ENCODE measurements around the gene PXN.

- TF ChIP-seq EZH2 (IDR thresholded peaks at IDR 0.05; ENCODE audit: insufficient read depth, poor library complexity, severe bottlenecking) (no peak), EZH2phosphoT487 (IDR thresholded peaks at IDR 0.05; ENCODE audit: insufficient read depth, low read depth) (no peak)
These were observed 68.0 kb downstream of the PXN start for GRCh38 chr12:120197542-120197887.

Data from GM23248 (cell line).